K562 (cell line): ENCODE measurements around the gene FGF10. TPM values are rescaled to one million over a fixed set of nuclear protein-coding genes. Genes with fewer than 3 reads are reported as not detected.

ENCODE experiments used
- NFIX ChIP-seq: fragments of 250-450 bp; sonication (Bioruptor Pico); IDR thresholded peaks from 2 replicates; pipeline ENCODE4 v1.4.0; 2020; ENCODE audit warnings: low read depth, mild to moderate bottlenecking, moderate library complexity
- polyA plus RNA-seq, 8 experiments: library from polyadenylated mRNA; depleted of rRNA in 4 of 8; stranded (reverse) in 5 of 8; unstranded in 3 of 8; fragments of >200 nt; fragmentation: Nextera tagmentation in 2 of 8; fragmentation: Illumina TruSeq in 1 of 8; extraction: Ambion mirVana in 2 of 8; extraction: Trizol in 1 of 8; gene quantifications; 2 replicates each; pipeline versions ENCODE4 v1.2.1 to v1.2.3, GENCODE V29; 2011 to 2014; ENCODE audit warnings: inconsistent platforms in 1 of 8, missing spikeins in 1 of 8
- total RNA-seq, 7 experiments: library from RNA; depleted of rRNA in 6 of 7; stranded (reverse); fragments of >200 nt in 6 of 7; fragmentation: Illumina TruSeq in 2 of 7; extraction: Trizol in 2 of 7; gene quantifications; 2 replicates each; pipeline versions ENCODE4 v1.2.1 to v1.2.3, GENCODE V29; 2011 to 2021; ENCODE audit warnings: low replicate concordance in 1 of 7
- TF ChIP-seq, protein P1 (sequence below), 2 experiments: fragments of 450-650 bp; formaldehyde crosslinking in 1 of 2; IDR thresholded peaks; 2 replicates each; pipeline versions ENCODE4 v1.4.0 to v1.6.1; 2014 to 2020; ENCODE audit warnings: mild to moderate bottlenecking in 2 of 2, borderline replicate concordance in 1 of 2, low read depth in 1 of 2

FGF10 gene
- total and polyA plus RNA-seq, 9 of the 15 experiments (the other 6 are each of a cell fraction or from before 2014, with no cell fraction given): not detected

GRCh38 chr5:44385291-44385900 lies 3.8 kb downstream of the FGF10 start (continued):
- TF ChIP-seq, protein P1, sequence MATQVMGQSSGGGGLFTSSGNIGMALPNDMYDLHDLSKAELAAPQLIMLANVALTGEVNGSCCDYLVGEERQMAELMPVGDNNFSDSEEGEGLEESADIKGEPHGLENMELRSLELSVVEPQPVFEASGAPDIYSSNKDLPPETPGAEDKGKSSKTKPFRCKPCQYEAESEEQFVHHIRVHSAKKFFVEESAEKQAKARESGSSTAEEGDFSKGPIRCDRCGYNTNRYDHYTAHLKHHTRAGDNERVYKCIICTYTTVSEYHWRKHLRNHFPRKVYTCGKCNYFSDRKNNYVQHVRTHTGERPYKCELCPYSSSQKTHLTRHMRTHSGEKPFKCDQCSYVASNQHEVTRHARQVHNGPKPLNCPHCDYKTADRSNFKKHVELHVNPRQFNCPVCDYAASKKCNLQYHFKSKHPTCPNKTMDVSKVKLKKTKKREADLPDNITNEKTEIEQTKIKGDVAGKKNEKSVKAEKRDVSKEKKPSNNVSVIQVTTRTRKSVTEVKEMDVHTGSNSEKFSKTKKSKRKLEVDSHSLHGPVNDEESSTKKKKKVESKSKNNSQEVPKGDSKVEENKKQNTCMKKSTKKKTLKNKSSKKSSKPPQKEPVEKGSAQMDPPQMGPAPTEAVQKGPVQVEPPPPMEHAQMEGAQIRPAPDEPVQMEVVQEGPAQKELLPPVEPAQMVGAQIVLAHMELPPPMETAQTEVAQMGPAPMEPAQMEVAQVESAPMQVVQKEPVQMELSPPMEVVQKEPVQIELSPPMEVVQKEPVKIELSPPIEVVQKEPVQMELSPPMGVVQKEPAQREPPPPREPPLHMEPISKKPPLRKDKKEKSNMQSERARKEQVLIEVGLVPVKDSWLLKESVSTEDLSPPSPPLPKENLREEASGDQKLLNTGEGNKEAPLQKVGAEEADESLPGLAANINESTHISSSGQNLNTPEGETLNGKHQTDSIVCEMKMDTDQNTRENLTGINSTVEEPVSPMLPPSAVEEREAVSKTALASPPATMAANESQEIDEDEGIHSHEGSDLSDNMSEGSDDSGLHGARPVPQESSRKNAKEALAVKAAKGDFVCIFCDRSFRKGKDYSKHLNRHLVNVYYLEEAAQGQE (IDR thresholded peaks at IDR 0.05; ENCODE audit: borderline replicate concordance): no peak
- TF ChIP-seq, protein P1 (CRISPR knock-in tag; IDR thresholded peaks at IDR 0.05; ENCODE audit: low read depth): no peak
- peak; percentile 17; the same call in 1 of the 2 replicates for TF ChIP-seq NFIX
